ENCODE data around the gene MINDY3.

MINDY3 gene

DNA sequence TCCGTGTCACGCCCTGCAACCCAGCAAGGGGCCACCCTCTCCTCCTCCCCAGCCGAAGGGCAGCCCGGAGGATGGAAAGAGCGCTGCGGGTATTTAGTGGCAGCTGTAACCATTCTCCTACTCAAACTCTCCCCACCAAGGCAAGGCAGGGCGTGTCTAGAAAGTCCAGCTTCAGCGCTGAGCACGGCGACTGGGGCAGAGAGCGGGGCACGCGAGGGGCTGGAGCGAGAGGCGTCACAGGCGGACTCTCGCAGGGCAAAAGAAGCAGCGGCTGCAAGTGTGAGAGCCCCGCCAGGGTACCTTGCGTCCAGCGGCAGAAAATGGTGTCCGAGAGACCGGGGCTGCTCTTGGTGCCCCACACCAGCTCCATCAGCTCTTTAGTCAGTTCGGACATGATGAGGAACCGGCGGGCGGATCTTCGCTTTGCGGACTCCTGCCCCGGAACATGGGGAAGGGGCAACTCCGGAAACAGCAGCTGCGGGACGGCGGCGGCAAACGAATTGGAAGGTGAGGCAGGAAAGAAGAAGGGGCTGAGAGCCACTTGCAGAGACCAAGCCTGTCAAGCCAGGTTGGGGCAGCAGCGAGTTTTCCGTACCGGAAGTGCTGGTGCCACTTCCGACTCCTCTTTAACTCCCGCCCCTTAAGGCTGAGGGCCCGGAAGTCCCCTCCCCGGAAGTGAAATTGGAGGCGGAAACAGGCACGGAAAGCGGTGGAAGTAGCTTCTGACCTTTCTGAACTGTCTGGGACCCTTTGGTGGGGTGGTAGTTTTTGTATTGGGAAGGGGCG is at the start of gene MINDY3:
Gene MINDY3 (minus strand): TSS at position 602 of the 786 bp plus-strand sequence. CDS start 208 bp downstream, at position 394.
- peak within 1 kb of the TSS; percentile 97 for H3K4me3 ChIP-seq (ENCODE audit: control insufficient read depth, low read depth, low read length)
- TF ChIP-seq, protein P1, sequence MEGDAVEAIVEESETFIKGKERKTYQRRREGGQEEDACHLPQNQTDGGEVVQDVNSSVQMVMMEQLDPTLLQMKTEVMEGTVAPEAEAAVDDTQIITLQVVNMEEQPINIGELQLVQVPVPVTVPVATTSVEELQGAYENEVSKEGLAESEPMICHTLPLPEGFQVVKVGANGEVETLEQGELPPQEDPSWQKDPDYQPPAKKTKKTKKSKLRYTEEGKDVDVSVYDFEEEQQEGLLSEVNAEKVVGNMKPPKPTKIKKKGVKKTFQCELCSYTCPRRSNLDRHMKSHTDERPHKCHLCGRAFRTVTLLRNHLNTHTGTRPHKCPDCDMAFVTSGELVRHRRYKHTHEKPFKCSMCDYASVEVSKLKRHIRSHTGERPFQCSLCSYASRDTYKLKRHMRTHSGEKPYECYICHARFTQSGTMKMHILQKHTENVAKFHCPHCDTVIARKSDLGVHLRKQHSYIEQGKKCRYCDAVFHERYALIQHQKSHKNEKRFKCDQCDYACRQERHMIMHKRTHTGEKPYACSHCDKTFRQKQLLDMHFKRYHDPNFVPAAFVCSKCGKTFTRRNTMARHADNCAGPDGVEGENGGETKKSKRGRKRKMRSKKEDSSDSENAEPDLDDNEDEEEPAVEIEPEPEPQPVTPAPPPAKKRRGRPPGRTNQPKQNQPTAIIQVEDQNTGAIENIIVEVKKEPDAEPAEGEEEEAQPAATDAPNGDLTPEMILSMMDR (conservative IDR thresholded peaks at IDR 0.05; ENCODE audit: control insufficient read depth, insufficient read depth, low read depth, low read length), result no peak

DNA sequence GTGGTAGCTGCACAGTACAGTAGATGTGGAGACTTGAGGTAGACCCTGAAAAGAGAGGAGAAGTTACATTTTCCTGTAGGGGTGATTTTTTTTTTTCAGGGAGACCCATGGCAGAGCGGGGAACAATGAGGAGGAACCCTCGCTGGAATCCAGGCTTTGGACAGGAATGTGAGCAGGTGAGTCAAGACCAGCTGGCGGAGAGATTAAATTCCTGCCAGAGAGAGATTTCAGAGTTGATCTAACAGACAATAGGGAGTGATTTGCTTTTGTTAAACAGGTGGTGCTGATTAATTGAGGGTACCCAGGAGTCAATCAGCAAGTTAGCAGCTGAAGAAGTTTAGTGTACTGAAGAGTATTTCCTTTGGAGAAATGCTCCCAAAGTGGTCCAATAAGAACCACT is 41.6 kb upstream of the MINDY3 start:
- TF ChIP-seq, protein P1 (conservative IDR thresholded peaks at IDR 0.05; ENCODE audit: control insufficient read depth, insufficient read depth, low read depth, low read length), result no peak
- no peak overlapping the region for H3K4me3 ChIP-seq (ENCODE audit: control insufficient read depth, low read depth, low read length)
- no peak for DNase-seq (ENCODE audit: low read depth)

More for the DNA sequence above, at the start of gene MINDY3:
- DNase-seq (ENCODE audit: low read depth), result peak; percentile 76

DNA sequence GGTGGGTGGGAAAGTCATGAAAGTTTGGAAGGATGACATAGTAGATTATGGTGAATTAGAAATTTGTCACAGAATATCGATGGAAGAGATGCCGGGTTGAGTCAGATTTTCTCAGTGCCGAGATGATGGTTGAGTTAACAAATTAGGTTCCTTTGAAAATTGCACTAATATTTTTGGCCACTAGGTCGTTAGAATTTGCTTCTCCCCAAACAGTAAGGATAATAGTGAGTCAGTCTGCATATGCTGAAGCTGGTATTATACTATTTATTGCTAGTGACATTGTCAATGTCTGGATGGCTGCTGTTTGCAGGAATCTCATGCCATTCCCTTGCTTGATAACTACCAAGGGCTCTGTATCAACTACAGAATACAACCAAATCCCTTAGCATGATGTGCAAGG is 37.7 kb upstream of the MINDY3 start:
- TF ChIP-seq, protein P1 (conservative IDR thresholded peaks at IDR 0.05; ENCODE audit: control insufficient read depth, insufficient read depth, low read depth, low read length), result peak; percentile 47
- no peak overlapping the region for H3K4me3 ChIP-seq (ENCODE audit: control insufficient read depth, low read depth, low read length)
- peak; percentile 48 for DNase-seq (ENCODE audit: low read depth)

DNA sequence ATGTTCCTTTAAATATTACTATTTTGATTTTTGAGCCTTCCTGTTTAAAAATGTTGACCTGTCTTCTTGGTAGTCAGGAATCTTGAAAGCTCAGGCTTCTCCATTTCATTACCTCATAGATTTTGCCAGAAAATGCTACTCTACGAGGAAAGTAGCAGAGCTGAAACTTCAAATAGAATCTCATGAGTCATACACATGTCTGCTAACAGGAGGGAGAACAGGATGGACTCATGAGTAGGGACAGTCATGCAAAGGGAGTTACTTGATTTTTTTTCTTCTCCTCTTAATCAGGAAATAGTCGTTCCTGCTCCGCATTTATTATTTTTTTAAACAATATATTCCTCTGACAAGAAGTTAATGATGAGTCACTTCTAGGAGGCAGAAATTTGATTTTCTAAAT is 37.0 kb upstream of the MINDY3 start:
- TF ChIP-seq, protein P1 (conservative IDR thresholded peaks at IDR 0.05; ENCODE audit: control insufficient read depth, insufficient read depth, low read depth, low read length), result no peak
- H3K4me3 ChIP-seq (ENCODE audit: control insufficient read depth, low read depth, low read length), result no peak overlapping the region
- DNase-seq (ENCODE audit: low read depth), result peak; percentile 62

DNA sequence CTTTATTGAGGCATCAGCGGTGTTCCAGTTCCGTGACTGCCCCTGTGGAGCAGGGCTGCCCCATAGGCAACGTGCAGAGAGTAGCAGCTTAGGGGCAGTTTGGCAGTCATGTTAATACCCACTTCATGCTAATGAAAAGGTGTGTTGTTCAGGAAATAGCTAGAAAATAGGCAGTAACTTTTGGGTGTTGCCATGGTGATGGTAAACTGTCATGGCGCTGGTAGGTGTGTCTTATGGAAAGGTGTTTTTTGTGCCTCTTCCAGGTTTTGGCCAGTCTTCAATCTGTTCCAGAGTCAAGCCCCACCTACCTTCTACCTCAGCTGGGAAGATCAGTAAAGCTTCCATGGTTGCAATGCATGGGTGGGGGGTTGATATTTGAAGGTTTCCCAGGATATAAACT is 36.3 kb upstream of the MINDY3 start:
- TF ChIP-seq, protein P1 (conservative IDR thresholded peaks at IDR 0.05; ENCODE audit: control insufficient read depth, insufficient read depth, low read depth, low read length), result no peak
- DNase-seq (ENCODE audit: low read depth), result no peak
- no peak overlapping the region for H3K4me3 ChIP-seq (ENCODE audit: control insufficient read depth, low read depth, low read length)

DNA sequence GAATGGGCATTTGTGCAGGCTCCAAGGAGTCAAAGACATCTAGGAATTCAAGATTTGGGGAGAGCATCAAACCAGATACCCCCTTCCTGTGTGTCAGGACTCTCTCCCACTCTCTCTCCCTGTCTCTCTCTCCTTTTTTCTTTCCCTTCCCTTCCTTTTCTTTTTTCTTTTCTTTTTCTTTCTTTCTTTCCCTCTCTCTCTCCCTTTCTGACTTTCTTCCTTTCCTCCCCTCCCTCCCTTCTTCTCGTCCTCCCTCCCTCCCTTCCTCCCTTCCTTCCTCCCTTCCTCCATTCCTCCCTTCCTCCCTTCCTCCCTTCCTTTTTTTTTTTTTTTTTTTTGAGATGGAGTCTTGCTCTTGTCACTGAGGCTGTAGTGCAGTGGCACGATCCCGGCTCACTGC is 24.1 kb upstream of the MINDY3 start:
- TF ChIP-seq, protein P1 (conservative IDR thresholded peaks at IDR 0.05; ENCODE audit: control insufficient read depth, insufficient read depth, low read depth, low read length), result no peak
- DNase-seq (ENCODE audit: low read depth), result no peak
- H3K4me3 ChIP-seq (ENCODE audit: control insufficient read depth, low read depth, low read length), result no peak overlapping the region
